HG03432 (cell line): ENCODE data around the gene RALGAPA2.

Experiments used
- ATAC-seq: cut with Tn5 transposase; IDR thresholded peaks from one replicate; pipeline ENCODE4 v1.9.1; 2021; ENCODE audit warnings: mild to moderate bottlenecking, moderate library complexity; ENCODE audit not compliant: unreplicated experiment

RALGAPA2 gene

DNA sequence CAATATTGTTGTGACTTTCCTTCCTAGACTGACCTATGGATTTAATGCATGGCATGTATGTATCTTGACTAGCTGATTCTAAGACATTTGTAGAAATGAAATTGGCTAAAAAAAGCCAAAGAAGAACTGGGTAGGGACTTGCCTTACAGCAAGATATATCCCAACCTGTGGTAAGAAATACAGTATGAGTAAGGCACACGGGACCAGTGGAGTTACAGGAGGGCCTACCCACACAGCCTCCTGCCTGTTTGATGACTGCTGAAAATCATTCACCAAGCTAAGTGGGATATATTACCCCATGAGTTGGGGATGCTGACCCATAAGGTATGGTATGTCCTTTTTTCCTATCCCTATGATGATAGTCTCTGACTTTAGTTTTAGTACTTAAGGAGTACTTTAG, 232.3 kb downstream of the RALGAPA2 start:
- no peak for ATAC-seq

DNA sequence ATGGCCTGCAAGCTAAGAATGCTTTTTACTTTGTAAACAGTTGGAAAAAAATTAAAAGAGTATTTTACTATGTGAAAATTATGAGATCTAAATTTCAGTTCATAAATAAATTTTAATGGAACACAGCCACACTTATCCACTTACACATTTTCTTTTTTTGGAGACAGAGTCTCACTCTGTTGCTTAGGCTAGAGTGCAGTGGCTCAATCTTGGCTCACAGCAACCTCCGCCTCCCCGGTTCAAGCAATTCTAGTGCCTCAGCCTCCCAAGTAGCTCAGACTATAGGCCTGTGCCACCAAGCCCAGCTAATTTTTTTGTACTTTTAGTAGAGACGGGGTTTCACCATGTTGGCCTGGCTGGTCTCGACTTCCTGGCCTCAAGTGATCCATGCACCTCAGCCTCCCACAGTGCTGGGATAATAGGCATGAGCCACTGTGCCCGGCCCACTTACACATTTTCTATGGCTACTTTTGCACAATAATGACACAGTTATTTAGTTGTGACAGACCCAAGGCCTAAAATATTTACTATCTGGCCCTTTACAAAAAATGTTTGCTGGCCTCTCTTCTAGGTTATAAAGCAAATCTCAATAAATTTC, 234.9 kb downstream of the RALGAPA2 start:
- no peak for ATAC-seq

DNA sequence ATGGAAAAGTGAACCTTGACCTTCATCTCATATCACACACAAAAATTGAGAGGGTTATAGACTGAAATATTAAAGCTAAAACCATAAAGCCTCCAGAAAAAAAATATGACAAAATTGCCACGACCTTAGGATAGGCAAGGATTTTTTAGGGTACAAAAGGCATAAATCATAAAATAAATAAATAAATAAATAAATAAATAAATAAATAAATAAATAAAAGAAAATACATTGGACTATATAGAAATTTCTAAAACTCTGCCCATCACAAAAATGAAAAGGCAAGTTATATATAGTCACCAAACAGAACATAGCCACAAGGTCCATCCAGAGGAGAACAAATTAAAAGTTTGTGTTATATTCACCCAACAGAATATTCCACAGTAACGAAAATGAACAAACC, 235.9 kb downstream of the RALGAPA2 start:
- ATAC-seq, result no peak

DNA sequence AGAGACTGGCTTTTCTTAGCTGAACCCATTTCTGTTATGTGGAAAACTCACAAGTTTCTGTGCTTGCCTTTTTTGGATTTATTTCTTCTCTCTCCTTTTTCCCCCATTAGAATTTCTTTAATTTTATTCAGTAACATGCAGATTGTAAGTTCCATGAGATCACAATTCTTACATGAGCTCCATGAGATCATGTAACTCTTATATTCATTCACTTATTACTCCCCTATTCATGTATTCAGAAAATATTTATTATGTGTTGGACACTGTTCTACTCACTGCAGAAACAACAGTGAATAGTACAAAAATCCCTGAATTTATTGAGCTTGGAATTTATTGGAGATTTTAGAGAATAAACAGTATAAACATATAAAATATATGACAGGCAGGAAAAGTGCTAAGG, 238.8 kb downstream of the RALGAPA2 start:
- no peak for ATAC-seq

DNA sequence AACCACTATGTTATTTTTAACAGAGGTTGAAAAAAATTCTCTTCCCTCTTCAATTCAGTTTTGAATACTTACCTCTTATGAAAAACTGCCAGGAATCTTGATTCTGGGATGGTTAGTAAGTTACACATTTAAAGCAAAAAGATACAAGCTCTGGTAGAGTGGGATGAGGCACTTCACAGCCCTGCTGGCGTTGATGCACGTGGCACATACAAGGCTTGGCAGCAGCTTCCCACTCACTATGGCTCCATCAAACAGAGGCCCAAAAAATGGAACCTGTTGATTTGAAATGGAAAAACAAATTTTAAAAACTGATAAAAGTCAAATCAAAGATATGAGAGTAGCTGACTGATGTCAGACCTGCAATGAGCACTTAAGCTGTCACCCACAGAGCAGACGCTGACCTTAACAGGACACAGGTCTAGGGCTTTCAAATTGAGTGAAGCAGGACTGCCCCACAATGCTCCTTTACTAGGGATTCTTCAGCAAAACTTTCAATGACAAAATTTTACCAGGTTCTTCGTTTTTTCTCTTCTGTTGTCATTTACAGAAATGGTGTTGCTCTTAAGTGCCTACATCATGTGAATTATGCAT, 239.7 kb downstream of the RALGAPA2 start:
- no peak for ATAC-seq

DNA sequence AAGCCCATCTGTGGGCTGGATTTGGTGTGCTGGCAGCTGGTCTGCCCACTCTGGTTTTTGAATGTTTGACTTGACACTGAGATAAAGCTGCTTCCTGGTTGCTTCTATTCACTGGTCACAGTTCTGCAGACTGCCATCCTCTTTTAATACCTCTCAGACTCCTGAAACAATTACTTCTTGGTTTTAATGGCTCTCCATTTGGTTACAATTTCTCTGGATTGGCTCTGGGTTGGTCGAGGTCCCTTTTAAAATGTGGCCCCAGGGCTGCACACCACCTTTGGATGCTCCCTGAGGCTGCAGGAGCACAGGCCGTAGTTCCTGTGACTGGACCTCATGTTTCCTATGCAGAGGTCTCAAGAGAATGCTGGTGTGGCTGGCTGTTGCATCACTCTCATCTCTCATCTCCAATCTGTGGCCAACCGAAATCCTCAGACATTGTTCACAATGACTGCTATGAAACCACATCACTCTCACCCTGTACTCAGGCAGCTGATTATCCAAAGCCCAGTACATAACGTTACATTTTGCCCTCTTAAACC, 246.0 kb downstream of the RALGAPA2 start:
- ATAC-seq, result peak; percentile 89

DNA sequence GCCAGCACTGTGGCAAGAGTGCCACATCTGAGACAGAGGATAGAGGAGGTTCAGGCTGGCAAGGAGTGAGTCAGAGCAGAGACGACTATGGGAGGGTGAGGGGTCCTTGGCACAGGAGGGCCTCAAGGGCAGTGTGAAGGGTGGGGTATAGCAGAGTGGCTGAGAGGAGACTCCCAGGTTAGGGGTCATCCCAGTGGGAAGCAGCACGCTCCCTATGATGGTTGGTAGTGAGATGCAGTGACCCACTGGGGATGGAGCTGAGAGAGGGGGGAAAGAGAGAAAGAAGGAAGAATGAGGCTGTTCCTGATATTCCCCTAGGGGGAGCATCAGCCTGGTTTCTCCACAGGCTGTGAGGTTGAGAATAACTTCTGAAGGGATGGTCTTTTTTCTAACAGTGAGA, 247.2 kb downstream of the RALGAPA2 start:
- no peak for ATAC-seq

DNA sequence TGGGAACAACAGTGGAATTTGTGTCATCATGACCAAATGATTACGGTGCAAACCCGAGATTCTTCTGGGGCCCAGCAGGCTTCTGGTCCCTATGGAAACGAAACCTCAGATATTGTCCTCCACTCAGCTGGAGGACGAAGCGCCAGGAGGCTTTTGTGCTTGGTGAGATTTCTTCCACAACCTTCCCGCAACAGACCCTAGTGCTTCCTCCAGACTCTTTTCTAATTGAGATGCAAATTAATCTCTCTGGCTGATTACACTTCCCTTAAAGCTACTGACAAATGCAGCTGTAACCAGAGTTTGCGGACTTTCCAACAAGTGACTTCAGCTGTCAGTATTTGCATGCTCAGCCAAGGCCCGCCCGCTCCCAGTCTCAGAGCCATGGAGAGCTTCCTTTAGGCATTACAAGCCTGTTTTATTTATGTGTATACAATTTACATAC, 248.5 kb downstream of the RALGAPA2 start:
- peak; percentile 39 for ATAC-seq

DNA sequence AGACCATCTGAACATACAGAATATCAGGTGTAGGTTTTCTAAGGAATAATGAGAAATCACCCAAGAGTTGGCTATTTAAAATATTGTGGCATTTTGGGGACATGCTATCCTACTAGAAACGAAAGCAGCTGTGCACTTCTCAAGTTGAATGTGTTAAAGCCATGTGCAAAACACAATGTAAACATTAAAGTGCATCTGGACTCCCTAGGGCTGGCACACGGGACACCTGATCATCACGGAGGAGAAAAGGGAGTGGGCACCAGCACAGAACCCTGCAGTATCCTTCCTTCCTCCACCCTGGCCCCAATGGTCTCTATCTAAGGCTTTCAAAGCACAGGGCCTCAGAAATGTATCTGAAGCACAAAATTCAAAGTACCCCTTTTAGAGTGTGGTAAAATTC, 250.3 kb downstream of the RALGAPA2 start:
- ATAC-seq, result no peak

DNA sequence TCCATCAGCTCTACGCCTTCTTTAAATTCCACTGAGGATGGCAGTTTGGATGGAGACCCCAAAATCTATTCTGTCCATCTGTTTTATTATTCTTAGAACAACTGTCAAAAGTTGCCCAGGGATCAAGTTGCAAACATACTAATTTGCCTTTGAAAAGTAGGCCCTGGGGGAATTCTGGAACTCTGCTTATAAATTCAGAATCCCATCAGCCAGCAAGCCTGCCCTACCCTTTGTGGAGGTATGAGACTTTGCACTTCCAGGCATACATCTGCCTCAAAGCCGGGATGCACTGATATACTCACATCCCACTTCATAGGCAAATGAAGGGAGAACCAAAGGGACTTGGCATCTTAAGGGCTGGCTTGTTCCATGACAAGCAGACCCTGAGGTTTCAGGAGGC, 250.9 kb downstream of the RALGAPA2 start:
- no peak for ATAC-seq

DNA sequence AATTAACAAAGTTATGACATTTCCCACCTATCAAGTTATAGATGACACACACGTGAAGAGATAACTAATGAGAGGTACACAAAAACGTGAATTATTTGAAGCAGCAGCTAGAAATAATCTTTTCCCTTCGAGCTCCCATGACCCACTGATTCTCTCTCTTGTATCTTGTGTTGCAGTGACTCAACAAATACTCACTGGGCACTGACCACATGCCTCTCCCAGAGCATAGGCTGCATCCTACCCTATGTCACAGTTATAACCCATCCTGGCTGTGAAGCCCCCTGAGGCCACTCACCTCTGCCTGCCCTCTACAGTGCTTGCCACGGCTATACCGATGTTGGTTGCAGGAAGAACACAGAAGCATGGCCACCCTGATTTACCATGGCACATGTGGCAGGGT, 252.7 kb downstream of the RALGAPA2 start:
- ATAC-seq, result no peak

DNA sequence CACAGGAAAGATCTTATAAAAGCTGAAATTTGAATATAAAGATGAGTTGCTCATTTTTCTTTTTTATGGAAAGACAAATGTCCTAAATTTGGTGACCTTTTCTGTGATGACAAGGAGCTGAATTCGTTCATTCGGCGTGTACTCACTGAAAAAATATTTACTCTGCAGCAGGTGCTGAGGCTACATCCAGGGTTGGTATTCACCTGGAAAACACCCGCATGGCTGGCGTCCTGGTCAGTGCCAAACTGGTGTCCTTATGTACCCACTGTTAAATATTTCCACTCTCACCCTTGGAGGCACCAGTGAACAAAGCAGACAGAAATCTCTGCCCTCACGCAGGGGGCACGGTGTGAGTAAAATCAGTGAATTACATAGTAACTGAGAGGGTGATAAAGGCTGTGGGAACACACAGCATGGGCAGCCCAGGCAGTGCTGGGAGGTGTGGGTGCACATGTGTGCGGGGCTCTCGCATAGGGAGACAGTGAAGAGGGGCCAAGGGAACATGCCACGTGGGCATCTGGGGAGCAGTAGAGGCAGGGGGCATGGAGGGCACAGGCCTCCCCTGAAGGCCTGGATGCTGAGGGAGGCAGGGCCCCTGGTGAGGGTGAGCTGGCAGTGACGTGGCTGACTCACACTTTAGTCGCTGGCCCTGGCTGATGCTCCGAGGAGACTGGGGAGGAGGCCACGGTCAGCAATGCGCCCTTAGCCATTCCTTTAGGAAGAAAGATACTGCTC, 254.9 kb downstream of the RALGAPA2 start:
- no peak for ATAC-seq

DNA sequence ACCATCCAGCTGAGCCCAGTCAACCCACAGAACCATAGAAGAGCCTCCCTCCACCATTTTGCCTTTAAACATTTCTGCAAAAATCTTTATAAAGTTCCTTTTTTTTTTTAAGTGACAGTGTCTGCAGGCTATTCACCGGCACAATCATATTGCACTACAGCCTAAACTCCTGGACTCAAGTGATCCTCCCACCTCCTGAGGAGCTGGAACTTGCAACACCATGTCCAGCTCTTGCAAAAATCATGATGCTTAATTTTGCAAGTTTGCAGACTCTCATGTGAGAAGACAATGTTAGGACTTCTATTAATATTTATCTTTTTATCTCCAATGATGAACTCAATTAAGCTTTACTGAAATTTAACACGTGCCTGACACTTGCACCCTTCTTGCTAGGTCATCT, 255.7 kb downstream of the RALGAPA2 start:
- ATAC-seq, result no peak

DNA sequence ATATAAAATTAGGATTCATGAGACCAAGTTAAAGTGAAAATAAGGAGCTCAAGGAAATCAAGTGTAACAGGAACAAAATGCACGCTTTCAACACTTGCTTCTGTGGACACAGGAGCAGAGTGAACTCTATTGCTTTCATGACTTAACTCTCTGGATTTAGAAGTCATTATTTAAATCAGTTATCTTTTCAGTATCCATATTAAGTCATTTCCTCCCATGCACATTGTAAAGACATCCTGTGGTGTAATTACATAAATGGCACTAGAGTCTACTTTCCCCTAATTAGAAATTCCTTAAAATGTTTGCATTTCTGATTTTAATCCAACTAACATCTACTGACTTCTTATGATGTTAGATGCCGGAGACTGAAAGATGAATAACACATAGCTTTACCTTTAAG, 256.5 kb downstream of the RALGAPA2 start:
- no peak for ATAC-seq

DNA sequence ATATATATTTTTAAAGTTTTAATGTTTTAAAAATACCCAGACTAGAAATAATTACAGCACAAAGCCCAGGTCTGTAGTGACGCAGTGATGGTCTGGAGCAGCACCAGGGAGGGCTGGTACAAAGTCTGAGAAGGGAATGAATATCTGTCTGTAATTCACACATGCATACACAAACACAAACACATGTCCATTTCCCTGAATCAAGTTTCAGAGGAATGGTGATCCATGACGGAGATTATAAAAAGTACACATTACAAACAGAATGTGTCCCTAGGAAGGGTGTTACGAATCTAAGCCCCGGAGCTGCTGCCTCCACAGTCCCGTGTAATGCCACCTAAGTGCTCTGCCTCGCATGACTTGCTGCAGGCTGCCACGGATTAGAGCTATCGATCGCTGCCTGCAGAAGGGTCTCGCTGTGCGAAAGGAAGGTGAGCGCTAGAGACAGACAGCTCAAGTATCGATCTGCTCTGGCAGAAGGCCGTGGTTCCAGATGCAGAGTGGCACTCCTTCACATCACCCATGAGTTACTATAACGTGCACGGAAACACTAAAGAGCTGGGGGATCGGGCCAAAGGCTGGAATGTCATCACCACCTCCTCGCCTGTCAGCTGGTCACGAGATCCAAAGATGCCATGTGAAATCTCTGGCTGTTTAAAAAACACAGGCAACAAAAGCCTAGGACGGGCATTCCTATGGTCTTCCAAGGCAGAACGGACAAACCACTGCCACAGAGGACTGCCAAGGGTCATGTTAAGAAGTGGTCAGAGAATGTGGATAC, 257.4 kb downstream of the RALGAPA2 start:
- no peak for ATAC-seq

DNA sequence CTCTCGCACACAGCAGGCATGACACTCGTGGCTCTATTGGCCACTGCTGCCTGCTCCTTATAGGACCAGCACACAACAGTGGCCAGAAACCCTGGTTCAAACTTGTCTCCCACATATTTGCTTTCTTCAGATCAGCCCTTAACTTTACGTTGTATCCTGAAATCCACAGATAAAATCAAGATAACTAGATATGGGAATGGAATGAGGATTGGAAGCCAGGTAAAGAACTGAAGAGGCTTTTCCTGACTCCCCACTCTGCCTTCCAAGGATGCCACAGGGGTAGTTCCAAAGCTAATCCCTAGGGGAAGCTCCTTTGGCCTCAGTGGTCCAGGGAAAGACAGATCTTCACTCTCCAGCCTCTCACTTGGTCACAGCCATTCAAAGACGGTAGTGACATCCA, 258.1 kb downstream of the RALGAPA2 start:
- ATAC-seq, result no peak

DNA sequence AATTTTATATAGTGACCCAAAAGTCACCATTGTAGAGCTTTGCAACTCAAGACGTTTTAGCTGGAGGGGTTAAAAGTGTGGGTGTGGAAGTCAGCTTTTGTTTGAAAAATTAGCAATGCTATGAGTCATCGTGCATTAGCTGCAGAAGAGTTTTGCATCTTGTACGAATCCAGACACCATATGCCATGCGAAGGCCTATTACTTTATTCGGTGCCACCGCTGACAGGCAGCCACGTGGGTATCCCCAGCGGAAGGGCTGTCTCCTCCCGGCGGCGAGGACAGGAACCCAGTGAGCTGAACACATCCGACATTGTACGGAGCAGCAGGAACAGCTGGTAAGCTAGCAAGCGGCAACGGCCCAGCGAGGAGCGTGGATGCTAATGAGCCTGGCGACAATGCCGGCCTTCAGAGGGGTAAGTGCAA, 260.2 kb downstream of the RALGAPA2 start:
- ATAC-seq, result peak; percentile 97

DNA sequence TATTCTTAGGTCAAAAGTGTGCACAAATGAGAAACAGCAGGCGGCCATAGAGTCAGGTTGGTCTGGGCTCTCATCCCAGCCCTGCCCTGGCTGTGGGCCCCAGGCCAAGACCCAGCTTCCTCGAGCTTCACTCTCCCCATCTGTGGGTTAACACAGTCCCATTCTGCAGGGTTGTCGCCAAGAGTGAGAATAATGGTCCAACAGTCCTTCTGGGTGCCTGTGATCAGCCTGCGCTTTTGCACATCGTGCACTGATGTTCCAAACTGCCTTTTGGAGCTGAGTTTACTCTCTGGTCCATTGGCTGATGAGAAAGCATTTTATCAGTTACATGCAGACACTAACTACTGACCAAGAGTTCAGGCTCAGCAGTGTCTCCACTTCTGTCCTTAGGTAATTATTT, 261.9 kb downstream of the RALGAPA2 start:
- no peak for ATAC-seq

DNA sequence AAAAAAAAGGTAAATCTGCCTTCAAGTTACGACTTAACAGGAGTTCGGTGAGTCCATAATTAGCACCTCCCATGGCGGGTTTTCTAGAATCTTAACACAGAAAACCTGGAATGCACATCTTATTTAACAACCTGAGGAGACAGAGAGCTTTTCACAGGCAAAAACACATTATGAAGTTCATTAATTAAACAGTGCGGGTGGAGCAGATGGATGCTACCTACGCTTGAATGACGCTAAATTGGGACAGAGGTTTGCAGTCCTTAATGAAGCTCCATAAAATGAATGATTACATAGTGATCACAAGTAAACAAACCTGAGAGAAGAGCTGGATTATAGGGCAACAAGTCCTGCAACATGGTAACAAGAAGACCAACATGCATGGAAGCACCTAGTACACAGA, 263.6 kb downstream of the RALGAPA2 start:
- no peak for ATAC-seq

DNA sequence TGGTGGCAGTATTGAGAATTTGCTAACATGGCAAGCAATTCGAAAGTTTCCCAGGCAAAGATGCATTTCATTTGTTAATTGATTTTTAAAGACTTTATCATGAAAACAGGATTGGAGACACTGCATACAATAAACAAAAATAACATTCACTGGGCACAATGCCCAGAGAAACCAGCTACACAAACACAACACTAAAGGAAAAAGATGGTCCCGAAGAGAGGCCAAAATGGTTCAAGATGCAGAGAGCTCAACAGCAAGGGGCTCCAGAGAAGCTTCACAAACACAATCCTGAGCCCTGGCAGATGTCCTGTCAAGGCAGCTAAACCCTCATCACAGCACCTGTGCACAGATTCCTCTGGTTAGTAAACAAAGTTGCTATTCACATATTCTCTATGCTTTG, 265.2 kb downstream of the RALGAPA2 start:
- ATAC-seq, result no peak

DNA sequence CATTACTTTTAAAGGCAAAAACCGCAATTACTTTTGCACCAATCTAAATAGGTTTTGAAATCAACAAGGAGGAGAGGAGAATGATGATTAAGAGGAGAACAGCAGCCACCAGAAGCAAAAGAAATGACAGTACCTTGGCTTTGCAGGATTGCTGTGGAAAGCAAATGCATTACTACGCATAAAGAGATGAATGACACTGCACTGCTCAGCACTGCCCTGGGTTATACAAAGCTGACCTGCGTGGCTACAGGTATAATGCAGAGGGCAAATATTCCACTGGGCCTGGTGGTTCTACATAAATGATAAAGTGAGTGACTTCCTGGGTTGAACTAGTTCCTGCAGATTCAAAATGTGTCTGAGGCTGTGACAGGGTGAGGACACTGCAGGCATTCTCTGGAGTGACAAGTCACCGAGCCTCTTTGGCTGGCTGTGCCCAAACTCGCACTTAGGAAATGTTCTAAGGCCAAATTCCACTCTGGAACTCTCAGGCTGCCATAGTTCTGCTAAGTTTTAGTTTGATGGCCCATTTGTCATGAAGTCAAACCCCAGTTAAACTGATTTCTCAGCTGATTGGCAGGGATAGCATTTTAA, 265.9 kb downstream of the RALGAPA2 start:
- no peak for ATAC-seq
